Measurements from ENCODE around the gene TFPI.
"Not testable (repeated sequence)": the region's sequence is repeated elsewhere in the genome, so short reads cannot be mapped to it uniquely, and the experiment has no call there.

TFPI gene

DNA sequence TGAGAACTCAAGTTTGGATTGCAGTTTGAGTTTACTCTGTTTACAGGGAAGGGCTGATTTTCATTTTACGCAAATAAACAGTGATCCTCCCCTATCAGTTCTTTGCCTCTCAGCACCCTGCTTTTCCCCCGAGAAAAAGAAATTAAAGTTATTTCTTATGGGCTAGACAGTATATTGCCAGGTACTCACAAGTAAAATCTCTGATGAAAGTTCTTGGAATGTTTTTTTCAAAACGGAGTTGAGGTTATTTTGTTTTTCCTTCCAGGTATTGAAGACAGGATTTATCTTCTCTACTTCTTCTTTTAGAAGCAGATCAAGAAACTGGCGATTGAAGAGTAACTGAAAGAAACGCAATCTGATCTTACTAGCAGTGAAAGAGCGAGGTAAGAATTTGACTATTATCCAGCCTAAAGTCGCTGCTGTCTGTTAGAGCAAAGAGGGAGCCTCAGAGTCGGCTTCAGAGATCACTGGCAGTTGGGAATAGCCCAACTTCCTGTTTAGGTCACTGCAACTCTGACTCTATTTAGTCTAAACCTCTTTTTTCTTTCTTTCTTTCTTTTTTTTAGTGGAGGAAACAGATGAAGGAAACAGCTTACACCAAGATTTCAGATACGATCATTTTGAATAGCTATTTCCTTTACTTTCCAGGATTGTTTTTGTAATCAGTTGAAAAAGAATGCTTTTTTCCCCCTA is at the start of gene TFPI:
TSS of gene TFPI (minus strand) at position 425 of the 693 bp plus-strand sequence. CDS start 50,667 bp downstream, outside the sequence.
- no peak for DNase-seq

DNA sequence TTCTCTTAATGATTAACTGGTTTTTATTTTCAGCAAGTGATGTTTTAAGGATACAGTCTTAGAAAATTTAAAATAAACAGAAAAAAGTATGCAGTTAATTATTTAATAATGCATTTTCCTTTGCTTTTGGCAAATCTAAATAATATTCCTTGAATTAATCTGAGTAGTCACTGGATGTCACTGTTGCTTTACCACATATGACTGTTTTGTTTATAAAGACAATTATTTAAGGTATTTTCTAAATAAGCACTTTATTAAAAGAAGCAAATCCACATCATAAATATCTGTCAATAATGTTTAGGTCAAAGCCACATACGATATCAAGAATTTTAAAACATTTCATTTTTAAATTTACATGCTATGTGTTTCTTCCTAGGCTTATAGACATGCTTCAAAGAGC is 40.6 kb upstream of the TFPI start:
- no peak for DNase-seq

DNA sequence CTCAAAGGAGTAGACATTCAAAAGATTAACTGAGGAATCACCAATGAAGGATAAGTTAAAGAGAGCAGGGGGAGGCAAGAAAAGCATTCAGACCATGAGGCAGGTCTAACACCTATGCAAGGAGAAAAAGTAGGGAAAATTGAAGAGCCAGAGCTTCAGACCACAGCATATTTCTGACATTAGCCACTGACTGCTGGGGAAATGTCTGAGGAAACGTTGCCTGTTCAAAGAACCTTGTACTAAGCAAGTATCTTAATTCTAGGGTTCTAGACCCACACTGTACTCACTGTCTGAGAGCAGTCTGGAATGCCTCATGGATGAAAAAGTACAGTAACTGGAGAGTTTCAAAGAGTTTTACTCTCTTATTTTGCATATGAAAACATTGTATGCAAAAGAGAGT is 39.5 kb upstream of the TFPI start:
- no peak for DNase-seq

DNA sequence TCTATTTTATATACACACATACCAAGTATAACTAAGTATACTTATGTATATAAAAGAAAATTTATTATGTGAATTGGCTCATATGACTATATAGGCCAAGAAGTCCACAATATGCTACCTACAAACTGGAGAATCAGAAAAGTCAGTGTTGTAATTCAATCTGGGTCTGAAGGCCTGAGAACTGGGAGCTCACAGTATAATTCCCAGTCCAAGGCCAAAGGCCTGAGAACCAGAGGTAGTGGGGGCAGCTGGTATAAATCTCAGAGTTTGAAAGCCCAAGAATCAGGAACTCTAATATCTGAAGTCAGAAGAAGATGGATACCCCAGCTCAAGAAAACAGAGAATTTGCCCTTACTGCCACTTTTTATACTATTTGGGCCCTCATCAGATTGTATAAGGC is 38.9 kb upstream of the TFPI start:
- no peak for DNase-seq

DNA sequence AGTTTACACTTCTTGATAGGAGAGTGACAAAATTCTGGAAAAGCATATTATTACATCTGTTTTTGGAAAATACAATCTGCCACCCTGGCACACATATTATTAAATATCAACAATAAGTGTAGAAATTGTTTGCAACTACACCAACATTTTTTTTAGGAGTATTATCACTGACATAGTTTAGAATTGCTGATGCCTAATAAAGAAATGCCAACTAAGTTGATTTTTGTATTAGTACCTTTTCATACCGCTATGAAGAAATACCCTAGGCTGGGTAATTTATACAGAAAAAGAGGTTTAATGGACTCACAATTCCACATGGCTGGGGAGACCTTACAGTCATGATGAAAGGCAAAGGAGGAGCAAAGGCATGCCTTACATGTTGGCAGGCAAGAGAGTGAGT is 35.9 kb upstream of the TFPI start:
- DNase-seq, result no peak

DNA sequence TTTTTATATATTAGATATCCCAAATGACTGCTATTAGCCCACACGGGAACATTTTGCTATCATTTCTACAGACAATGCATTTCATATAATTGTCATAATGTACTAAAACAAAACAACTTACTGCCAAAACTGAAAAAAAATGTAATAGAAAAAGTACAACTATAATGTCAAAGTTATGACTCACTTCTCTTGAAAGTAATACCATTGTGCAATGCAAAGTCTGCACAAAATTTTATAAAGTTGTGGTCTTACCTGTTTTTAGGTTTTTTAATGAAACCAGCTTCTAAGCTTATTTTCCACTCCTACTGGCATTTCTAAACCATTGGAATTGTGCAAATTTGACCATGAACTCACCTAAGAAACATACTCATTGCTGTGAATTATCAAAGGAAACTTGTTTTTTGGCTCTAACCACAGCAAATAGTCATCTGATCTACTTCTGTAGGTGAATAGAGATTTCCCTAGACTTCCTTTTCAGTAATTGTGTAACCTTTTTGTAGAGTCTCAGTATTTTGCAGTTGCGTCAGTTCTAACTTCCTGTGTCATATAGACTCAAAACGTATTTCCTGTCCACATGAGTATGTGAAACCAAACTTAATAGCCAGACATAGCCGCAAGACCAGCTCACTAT is 31.9 kb upstream of the TFPI start:
- DNase-seq, result no peak

DNA sequence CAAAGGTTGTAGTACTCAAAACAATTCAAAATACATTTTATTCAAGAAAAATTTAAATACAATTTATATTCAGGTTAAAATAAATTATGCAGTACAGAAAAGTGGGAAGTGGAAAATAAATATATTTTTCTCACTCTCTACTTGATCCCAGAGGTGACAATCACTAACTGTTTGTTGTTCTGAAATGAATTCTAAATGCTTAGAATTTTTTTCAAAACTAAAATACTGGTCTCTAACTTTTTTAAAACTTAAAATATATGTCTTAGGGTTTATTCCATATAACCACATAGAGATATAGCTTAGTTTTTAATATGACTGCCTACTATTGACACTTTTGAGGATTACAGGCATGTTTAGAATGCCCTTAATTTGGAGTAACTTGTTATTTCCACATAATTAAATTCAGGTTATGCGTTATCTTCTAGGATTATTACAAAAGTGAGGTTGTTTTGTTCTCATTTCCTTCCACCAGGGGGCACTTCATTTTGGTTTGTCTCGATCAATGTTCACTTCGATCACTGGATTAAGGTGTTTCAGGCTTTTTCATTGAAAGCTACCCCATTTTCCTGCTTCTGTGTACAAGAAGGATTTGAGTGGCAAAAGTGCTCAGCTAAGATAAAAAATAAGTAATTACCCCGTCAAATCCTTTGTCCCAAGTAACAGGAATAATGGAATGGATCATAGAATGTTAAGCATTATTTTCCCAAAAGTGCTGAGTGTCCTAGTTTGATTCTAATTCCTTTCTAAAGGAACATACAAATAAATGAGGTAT is 27.1 kb upstream of the TFPI start:
- peak; percentile 76 for DNase-seq

DNA sequence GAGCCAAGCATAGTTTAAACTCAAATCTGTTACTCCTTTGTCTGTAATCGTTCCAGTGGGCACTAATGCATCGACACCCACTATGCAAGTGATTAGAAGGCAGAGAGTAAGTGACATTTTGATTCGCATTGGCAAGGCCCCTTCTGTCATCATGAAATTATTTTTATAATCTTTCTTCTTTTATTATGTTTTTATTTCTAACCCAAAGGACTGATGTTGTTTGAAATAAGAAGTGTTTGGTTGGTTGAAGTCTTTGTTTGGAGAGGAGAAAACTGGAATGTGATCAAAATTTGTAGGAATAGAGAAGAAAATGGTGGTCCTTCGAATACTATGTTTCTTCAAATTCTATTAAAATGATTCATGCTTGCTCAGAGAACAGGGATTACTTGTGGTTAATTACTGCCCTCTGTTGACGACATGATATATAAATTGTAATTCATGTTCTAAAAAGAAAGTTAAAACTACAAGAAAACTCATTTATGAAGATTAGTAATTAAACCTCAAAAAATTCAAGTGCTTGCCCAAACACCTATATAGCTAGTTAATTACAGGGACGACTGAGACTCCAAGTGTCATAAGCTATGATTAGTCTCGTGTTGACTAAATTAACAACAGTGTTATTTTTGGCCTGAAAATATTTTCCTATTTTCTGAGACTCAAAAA is 26.4 kb upstream of the TFPI start:
- DNase-seq, result peak; percentile 50

DNA sequence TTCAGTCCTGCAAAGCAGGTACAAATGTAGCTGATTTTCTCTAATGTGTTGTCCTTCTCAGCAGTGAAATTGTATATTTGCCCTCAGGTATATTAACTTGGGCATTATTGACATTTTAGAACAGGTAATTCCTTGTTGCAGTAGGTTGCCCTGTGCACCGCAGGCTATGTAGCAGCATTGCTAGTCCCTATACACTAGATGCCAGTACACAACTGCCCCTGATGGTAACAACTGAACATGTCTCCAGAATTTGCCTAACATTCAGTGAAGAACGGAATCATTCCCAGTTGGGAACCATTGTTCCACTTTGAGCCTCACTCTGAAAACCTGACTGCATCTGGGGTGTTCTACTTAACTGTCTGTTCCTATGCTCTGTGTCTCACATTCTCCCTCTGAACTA is 23.1 kb upstream of the TFPI start:
- DNase-seq, result no peak

DNA sequence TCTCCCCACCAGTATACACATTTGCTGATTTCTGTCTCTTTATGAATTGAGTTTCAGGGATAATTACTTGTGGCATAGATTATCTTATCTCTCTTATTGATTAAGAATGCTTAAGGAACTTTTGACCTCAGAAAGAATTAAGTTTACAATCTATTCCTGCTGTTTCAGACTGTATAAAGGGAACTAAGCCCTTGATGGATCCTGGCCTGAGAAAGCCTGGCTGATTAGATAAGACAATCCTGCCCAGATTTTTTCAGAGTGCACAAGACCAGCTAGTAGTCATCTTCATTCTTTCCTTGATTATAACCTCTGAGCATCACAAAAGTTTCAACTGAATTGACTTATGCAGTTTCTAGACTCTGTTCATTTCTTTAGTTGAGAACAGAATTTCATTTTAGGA is 22.7 kb upstream of the TFPI start:
- DNase-seq, result no peak

DNA sequence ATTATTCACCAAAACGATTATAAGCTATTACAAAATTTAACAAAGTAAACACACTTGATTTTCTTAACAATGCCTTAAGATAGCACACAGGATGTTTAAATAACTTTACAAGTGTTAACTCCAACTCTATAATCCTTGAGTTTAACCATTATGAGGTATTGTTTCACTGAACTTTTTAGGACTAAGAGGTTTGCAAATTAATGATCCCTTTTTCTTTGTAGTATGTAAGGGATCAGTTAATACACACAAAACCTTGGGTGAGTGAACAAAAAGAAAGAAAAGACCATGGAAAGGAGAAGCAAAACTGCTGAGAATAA is 21.5 kb upstream of the TFPI start:
- no peak for DNase-seq

DNA sequence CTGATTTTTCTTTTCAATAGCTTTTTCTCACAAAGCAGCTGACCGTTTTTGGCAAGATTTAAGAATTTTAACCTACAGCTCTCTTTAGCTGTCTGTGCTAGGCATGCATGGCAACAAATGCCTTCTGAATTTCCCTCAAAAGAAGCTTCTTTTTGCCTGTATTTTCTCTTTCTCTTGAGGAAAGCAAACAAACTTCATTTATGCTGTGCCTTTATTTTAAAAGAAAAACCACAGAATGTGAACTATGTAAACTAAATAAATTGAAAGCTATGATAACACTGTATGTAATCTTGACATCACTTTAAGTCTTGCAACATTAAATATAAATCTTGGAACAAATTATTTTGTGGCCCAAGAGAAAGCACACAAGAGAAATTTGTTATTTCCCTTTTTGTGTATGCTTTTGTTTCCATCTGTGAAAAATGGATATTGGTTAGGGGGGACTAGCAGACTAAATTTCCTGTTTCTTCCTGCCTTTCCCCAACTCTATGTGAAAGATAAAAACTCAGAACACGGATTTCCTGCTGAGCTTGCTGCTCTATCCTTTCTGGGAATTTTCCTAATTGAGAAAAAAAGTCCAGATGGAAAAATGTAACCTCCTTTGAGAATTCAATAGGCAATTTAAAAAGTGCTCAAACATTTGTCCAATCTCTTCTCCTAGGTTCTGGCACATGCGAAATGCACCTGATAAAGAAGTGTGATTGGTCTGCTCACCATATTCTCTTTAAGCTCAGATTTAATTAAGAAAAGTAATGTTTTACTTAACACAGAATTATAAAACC is 20.9 kb upstream of the TFPI start:
- no peak for DNase-seq

DNA sequence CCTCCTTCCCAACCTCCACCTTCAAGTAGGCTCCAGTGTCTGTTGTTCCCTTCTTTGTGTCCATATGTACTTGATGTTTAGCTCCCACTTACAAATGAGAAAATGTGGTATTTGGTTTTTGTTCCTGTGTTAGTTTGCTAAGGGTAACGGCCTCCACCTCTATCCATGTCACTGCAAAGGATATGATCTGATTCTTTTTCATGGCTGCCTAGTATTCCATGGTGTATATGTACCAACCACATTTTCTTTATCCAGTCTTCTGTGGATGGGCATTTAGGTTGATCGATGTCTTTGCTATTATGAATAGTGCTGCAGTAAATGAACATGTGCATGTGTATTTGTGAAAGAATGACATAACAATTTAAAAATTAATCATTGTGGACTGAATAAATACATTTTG is 19.5 kb upstream of the TFPI start:
- DNase-seq, result no peak

DNA sequence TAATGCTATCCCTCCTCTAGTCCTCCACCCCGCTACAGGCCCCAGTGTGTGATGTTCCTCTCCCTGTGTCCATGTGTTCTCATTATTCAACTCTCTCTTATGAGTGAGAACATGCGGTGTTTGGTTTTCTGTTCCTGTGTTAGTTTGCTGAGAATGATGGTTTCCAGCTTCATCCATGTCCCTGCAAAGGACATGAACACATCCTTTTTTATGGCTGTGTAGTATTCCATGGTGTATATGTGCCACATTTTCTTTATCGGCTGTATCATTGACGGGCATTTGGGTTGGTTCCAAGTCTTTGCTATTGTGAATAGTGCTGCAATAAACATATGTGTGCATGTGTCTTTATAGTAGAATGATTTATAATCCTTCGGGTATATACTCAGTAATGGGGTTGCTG is 17.8 kb upstream of the TFPI start:
- not testable (repeated sequence) for DNase-seq

DNA sequence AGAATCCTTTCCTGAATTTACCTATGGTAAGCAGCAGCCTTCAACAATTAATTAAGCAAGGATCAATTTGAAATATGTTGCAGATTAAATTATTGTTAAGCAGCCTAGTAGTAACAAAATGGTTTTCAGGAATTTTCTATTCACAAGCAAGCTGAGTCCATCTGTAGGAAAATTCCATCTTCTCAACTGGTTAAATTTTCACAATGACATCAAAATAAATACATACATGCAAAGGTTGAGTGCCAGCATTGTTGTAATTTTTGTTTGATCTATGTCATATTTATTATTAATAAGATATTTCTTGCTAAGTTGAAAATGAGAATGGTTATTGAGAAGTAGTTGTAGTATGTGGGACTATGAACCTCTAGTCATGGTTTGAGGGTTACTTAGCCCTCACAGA is 15.3 kb upstream of the TFPI start:
- no peak for DNase-seq

DNA sequence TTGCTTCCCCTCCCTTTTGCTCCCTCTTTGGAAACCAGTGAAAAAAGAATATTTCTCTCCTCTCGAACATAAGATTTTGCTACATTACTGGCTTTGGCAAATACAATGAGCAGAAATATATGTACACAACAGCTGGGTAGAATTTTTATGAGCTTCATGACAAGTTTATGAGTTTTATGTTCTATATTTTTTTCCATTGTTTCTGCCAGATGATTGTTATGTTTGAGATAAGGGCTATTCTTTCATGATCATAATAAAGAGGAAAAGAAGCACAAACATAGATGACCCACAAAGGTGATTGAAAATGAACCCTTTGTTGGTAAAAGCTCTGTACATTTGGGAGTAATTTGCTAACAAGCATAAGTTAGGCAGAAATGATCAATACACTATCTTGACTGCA is 14.8 kb upstream of the TFPI start:
- DNase-seq, result no peak

DNA sequence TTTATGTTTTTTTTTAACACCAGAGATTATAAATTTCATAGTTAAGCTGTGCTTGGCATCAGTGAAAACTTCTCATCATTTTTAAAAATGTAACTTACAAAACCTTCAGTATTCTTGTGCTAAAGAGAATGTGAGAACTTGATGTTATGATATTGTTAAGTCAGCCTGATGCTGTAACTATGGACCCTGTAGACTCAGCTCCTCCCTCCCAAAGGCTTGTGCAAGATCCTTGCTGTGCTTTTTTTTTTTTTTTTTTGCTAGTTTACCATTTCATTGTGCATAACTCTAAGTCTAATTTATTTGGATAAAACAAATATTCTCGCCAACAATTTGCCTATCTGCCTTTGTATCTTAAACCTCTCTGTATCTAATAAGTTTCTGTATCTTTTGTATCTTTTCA is 12.9 kb upstream of the TFPI start:
- DNase-seq, result no peak

DNA sequence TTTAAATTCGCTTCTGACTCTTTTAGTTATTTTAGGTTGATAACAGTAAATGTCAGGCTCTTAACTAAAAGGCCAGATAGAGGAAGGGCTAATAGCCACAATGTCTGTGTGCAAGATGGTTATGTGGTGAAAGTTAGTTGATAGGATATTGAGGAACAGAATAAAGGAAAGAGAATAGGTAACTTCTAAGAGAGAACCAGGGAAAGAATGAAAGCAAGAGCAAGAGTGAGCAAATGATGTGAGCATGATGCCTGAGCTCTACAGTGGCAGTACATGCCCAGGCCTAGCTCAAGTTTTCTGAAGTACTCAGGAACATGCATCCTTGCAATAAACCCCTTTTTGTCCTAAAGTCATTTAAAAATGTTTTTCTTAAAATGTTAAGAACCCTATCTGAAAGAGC is 12.5 kb upstream of the TFPI start:
- no peak for DNase-seq

DNA sequence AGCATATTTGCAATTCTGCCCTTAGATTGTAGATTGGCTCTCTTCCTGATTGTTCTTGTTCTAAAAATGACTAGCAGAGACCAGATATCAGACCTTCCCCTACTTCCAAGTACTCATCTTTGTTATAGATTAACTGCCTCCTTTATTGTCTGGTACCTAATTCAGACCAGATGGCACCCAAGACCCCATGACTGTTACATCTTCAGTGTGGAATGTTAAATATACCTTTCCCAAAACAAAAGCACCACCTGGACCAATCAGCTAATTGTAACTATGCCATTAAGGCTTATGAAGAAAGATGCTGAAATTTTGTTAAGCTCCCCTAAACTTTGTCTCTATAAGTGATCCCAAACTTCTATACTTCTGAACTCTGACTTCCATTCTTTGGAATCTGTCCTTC is 12.0 kb upstream of the TFPI start:
- DNase-seq, result no peak

DNA sequence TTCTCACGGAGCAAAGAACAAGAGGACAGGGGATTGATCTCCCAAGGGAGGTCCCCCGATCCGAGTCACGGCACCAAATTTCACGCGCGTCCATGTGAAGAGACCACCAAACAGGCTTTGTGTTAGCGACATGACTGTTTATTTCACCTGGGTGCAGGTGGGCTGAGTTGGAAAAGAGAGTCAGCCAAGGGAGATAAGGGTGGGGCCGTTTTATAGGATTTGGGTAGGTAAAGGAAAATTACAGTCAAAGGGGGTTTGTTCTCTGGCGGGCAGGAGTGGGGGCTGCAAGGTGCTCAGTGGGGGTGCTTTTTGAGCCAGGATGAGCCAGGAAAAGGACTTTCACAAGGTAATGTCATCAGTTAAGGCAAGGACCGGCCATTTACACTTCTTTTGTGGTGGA is 11.4 kb upstream of the TFPI start:
- not testable (repeated sequence) for DNase-seq

DNA sequence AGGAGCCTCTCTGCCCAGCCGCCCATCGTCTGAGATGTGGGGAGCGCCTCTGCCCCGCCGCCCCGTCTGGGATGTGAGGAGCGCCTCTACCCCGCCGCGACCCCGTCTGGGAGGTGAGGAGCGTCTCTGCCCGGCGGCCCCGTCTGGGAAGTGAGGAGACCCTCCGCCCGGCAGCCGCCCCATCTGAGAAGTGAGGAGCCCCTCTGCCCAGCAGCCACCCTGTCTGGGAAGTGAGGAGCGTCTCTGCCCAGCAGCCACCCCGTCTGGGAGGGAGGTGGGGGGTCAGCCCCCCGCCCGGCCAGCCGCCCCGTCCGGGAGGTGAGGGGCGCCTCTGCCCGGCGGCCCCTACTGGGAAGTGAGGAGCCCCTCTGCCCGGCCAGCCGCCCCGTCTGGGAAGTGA is 2.3 kb upstream of the TFPI start:
- DNase-seq, result not testable (repeated sequence)

DNA sequence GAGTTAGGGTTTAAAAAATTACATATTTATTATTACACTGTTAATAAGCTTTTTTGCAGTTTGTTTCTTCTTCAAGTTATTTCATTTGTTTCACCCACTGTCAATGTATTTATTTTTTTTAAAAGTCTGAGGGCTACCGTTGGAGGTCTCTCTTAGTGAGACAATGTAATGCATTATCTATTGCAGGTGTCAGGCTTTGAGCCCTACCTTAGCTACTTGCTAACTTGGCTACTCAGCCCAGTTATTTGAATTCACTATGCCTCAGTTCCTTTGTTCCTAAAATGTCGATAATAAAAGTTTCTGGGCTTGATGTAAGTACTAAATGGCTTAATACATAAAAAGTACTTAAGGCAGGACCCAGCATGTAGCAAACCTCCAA is 458 bp upstream of the TFPI start:
- no peak for DNase-seq
